Activated CD8-positive, alpha-beta memory T cell treated with anti-CD3 and anti-CD28 coated beads for 48 hours (primary cell): ENCODE results near the gene STRA8.

ENCODE experiments used
- DNase-seq, 3 experiments: peaks; one replicate each; pipeline ENCODE4 v3.0.0-alpha.2; 2020; ENCODE audit warnings: low read depth in 2 of 3, low spot score in 2 of 3

STRA8 gene

DNA sequence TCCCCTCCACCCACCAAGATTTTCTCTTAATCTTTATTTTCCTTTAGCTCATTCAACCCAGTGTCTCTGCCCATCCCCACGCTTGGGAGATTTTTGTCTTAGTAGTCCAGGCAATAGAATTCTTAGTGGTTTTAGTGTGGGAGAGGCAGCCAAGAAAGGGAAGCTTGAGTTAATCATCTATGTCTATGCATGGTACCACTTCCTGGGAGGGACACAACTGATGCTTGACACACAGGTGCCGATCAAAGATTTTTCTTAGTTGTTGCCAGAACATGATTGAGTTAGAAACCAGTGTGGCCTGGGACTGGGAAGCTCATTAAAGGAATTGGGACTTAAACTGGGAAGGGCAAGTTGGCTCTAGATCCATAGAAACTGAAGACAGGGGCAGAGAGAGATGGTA, 3.1 kb downstream of the STRA8 start:
- no peak for DNase-seq

GRCh38 chr7:135238112-135238744, 4.6 kb downstream of the STRA8 start:
- no peak for DNase-seq

DNA sequence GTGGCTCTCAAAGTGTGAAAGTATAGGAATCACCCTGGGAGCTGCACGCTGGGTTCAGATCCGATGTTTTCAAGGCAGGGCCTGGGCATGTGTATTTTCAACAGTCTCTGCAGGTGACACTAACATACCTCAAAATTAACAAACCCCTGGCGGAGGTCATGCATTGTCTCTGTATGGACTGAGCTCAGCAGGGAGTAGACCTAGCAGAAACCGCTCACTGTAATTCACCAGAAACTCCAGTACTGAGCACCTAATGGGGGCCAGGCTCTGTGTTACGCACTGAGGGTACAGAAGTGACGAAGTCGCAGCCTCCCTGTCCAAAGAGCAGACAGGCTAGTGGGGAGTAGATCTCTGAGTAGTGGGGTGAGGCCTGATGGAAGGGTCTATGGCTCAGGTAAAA, 5.6 kb downstream of the STRA8 start:
- DNase-seq = no peak

DNA sequence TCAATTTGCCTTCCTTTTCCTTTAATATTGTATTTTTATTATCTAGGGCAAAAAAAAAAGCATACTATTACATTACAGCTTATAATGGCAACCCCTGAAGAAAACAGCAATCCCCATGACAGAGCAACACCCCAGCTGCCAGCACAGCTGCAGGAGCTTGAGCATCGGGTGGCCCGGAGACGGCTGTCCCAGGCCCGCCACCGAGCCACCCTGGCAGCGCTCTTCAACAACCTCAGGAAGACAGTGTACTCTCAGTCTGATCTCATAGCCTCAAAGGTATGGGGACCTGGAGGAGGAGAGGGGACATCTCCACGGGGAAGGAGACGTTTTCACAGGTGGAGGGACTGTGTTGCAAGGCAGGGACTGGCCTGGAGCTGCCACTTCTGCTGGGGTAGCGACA, 6.8 kb downstream of the STRA8 start:
- DNase-seq = no peak

DNA sequence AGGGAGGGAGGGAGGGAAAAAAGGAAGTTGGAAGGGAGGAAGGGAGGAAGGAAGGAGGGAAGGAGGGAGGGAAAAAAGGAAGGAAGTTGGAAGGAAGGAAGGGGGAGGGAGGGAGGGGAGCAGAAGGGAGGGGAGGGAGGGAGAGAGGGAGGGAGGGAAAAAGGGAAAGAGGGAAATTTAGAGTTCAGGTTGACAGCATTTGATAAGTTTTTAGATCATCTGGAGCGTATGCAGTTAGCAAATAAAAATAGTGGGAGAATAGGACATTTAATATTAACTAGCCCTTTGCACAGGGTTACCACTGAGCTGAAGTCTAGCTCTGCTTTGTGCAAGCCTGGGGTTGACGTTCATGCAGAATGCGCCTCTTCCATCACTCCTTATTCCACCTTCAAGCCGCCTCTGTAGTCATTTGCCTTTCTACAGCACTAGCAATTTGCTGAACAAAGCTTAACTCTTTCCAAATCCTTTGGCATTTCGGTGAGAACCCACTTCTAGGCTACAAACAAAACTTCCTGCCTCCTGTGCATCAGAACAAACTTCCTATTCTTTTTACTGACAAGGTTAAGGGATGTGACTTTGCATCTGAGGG, 8.6 kb downstream of the STRA8 start:
- no peak for DNase-seq

- DNase-seq = no peak
Measured at GRCh38 chr7:135245226-135246190, 11.9 kb downstream of the STRA8 start.

- DNase-seq = no peak
Measured at GRCh38 chr7:135246191-135246825, 12.7 kb downstream of the STRA8 start.

DNA sequence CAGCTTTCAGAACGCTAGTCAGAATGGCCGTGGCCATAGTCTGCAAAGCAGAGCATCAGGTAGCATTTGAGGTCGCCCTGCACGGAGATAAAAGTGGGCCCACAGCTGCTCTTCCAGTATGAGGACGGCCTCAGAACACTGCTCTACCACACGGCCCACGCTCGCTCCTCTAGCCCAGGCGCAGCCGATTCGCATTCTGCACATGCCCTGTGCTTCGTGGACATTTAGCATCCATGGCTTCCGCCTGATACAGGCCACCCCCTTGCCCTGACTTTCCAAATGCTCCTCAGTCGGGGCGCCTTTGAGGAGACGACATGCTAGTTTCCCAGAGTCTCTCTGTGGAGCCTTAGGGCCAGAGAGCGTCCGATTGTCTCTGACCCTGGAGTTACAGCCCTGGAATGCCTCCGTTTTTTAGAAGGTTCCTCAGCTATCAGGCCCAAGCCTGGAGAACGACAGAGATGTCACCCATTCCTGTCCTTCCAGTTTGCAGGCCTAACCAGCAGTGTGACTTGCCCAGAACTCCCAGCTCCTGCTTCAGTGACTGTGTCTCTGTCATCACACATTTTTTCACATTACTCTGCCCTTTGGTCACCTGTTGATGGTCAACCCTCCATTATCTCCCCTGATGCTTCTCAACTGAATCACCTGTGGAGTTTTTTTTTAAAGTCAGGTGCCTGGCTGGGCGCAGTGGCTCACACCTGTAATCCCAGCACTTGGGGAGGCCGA, 14.3 kb downstream of the STRA8 start:
- DNase-seq = no peak

- no peak for DNase-seq
Measured at GRCh38 chr7:135248546-135248945, 14.9 kb downstream of the STRA8 start.

- DNase-seq = no peak
Measured at GRCh38 chr7:135251496-135252391, 18.1 kb downstream of the STRA8 start.

DNA sequence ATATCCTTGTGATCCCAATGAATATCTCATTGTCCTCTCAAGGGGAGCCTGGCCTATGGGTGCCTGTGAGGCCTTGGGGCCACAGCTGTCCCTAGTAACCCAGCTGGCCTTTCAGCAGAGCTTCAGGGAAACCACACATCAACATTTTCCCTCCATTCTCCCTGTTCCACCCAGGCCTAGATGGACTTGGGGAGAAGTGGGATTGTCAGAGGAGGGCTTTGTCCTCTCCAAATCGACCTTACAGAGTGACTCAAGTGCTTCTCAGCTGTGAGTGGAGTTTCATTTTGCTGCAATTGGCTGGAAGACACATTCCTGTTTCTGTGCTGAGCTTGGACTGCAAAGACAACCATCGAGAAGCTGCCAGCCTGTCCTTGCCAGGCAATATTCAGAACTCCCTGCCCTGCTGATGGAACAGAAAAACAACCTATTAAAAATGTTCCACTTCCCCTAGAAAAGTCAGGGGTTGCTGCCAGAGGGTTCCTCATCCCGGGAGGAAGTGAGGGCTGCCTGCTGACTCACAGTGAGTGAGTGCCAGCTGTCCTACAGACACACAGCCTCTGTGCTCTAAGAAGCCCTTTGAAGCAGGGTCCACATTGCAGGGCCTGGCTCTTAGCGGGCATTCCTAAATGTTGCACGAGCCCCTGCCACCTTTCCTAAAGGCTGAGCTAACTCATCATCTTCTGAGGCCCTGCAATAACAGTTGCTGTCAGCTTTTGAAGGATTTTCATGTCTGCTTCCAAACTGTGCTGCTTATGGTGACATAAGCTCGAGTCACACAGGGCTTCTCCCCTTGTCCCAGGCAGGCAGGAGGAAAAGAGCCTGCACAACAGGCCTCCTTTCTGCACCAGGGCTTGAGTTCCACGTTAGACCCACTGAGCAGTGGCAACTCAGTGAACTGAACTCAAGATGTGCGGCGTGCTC, 20.5 kb downstream of the STRA8 start:
- no peak for DNase-seq

DNA sequence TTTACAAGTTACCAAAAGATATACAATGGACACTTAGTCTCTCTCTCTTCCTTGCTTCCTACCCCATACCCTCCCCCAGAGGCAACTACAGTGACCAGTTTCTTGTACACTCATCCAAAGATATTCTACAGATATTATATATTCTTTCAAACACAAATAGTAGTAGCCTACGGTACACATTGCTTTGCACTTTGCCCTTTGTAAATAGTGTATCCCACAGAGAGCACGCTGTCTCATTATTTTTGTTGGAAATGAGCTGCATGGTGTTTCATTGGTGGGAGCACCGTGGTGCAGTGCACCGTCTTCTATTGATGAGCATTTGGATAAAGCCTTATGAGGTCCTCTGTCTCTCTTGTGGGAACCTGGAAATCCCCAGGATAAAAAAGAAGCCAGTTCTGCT, 24.2 kb downstream of the STRA8 start:
- no peak for DNase-seq

DNA sequence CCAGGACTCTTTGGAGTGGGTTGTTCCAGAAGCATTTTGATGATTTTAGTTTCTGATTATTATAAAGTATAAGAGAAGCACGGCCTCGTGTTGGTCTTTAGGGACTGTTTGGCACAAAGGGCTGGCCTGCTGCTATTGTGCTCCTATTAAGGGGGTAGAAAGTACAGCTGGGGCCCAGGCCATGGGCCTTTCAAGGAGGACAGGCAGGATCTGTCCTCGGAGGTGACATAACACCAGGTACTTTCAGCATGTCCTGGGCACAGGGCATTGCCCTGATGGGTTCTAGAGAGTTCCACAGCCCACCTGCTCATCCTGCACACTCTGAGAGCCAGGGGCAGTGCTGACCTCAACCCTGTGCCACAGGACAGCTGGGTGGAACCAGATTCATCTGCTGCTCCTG, 24.9 kb downstream of the STRA8 start:
- DNase-seq = no peak

DNA sequence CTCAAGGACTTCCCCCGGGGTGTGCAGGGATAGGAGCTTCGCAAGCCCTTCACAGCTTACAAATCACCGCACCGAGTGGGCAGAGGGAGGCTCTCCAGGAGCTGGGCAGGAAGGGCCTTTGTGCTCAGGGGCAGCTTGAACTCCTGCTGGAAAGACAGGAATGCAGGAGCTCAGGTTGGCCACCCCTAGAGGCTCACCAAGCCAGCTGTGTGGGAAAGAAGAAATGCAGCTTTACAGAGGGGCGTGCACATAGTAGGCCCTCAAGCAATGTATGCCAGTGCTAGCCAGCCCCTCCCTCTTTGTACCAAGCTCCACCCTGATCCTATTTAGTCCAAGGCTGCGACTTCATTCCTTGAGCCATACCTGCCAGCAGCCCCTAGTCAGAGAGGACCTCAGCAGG, 26.1 kb downstream of the STRA8 start:
- DNase-seq = no peak

- DNase-seq = no peak
Measured at GRCh38 chr7:135260470-135260869, 26.8 kb downstream of the STRA8 start.

DNA sequence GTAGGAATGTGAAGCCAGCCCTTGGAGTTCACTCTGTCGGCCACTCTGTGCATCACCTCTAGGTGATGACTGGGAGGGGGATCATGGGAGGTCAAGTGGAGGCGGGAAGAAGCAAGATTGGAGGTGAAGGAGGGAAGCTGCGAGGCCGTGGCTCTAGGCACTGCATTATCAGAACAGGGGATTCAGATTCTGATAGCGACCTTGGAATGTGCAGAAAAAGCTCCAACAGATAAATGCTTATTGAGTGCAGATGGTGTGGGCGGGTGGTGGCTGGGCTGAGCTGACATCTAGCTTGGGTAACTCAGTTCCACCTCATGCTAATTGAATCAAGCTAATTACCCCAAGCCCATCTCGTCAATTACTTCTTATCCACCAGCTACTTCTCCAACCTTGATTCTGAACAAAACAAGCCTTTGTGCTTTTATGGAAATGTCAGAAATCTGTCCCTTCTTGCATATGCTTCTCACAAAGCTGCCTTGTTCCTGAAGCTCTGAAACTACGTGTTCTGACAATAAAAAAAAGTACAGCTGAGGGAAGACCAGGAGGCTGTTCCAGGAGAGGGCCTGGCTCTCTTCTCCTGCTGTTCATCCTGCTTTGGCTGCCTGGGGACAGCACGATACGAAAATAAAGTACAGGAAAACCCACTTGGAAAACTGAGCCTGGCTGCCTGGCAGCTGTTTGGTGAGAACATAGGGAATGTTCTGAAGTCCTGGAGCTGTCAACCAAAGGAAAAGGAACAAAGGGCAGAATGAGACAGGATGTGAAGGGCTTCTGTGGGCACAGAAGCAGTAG, 27.5 kb downstream of the STRA8 start:
- DNase-seq = no peak

GRCh38 chr7:135262623-135263320, 29.1 kb downstream of the STRA8 start:
- no peak for DNase-seq
